Putamen (tissue), 1 donor: ENCODE data around the gene SCGB3A1.

Source experiments
- DNase-seq: peaks from one replicate; pipeline ENCODE4 v3.0.0-alpha.2; 2016; ENCODE audit warnings: low spot score

The SCGB3A1 gene

DNA sequence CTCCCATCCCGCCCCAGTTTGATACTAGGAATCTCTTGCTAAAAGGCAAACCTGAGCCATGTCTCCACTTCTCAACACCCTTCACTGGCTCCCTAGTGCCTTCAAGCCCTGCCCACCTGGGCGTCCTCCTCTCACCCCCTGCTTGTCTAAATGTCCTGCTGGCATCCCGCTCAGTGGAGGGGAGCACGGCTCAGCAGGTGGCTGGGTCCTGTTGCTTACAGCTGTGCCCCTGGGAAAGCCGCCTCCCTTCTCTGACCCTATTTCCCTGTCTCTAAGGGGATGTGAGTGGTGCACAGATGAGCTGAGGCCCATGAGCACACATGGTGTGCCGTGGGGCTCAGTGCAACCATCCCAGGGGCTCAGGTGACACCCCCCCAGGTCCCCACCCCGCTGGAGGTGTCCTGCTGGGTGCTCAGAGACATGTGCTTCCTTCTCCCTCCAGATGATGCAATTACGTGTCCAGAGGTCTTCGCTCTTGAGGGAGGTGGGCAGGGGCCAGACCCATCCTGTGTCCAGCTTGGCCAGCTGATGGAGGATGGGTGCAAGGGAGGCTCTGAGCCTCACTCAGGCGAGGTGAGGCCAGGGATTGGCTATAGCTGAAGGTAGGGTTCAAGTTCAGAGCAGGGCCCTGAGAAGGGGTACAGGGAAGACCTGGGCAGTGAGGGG, 34.0 kb upstream of the SCGB3A1 start:
- no peak for DNase-seq

DNA sequence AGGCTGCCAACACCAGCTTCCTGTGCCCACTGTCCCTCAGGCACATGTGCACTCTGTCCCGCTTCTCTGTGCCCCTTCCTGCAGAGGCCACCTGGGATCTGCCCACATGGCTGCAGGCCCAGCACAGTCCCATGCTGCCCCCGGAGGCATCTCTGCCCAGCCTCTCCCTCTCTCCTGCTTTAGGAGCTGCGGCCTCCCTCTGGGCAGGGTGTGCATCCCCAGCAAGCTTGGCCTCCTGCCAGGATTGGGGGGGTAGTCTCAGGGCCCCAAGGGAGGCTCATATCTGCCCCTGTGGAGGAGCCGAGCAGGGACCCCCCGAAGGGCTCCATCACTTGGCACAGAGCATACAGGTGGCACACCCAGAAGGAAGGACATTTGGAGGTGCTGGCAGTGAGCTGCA, 33.3 kb upstream of the SCGB3A1 start:
- no peak for DNase-seq

DNA sequence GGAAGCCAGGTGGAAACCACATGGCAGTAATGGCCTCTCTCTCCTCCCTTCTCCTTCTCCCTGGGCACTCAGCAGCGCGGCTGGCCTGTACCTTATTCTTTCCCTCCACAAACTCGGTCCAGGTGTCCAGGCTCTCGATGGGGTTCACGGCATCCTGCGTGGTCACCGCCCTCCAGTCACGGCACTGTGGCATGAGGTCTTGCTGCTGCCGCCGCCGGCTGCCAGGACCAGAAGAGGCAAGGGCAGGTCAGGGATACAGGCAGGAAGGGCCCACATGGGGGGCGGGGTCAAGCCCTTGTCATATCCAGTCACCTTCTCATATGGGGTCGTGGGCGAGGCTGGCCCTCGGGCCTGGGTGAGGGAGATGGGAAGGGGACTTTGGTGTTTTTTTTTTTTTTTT, 32.5 kb upstream of the SCGB3A1 start:
- DNase-seq, result no peak

DNA sequence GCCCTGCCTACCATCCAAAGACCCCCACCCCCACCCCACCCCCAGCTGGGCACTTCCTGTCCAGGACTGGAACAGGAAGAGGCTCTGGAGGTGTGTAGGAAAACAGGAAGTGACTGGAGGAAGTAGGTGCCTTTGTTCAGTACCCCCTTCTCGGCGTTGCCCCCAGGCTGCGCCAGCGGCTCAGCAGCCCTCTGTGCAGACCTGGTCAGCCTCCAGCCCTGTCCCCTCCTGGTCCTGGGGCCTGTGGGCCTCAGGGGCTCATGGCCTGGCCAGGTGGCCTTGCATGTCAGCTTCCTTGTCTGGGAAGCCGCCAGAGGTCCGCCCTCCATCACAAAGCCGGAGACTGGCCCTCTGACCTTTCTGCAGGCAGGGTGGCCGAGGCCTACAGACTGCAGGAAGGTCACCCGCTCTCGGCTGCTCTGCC, 32.1 kb upstream of the SCGB3A1 start:
- no peak for DNase-seq

DNA sequence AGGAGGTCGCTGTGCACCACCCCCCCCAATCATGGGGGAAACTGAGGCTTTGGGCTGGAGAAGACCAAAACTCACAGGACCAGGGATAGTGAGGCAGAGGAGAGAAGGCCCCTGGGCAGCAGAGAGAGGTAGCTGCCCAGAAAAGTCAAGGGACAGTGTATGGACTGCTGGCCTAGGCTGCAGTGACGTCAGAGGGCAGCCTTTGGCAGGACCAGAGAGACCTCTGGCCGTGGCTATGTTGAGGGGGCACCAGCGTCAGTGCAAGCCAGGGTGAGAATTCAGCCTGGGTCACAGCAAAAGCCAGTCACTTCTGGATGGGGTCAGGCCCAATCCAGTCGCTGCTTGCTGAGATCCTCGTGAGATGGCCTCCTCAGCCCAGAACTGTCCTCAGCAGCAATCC, 31.6 kb upstream of the SCGB3A1 start:
- no peak for DNase-seq

DNA sequence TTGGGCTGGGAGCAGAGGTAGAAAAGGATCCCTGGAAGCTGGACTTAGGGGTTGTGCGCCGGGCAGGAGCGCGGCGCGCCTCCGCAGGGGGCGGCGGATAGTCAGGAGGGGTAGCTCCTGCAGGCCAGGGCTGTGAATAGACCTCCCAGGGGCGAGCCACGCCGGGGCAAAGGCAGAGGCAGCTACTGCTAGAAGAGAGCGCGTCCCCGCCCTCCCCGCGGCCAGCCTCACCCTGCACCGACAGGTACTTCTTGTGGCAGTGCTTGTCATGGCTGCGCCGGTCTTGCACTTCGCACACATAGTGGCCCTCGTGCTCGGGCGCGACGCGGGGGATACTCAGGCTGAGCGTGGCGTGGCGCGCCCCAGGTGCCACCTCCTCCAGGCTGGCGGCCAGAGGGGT, 30.0 kb upstream of the SCGB3A1 start:
- DNase-seq, result no peak

DNA sequence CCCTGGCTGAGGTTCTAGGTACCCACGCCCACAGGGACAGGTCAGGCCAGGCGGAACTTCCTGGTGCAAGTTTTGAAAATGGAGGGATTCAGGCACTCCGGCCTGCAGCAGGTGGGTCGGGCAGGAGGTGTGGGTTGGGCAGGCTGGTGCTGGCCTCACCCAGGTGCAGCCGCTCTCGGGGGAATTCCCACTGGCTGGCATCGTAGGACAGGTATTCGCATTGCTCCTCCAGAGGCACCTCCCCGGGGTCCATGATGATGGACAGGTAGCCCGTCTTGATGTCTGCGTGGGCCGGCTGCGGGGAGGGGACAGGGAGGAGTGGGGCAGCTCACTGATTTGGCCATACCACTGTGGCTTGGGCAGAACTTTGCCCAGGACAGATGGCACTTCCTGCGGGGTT, 28.7 kb upstream of the SCGB3A1 start:
- no peak for DNase-seq

DNA sequence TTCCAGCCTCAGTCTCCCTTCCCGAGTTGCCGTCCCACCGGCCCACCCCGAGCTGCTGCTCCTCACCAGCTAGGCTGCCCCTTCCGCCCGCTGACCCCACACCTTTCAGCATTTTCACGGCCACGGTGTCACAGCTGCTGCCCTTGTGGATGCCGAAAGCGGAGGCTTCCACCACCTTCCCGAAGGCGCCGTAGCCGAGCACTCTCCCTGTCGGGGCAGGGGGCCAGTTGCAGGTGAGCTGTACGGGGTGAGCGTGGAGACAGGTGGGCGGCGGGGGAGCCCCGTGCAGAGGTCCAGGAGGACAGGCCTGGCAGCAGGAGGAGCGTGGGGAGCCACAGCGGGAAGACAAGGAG, 28.2 kb upstream of the SCGB3A1 start:
- no peak for DNase-seq

DNA sequence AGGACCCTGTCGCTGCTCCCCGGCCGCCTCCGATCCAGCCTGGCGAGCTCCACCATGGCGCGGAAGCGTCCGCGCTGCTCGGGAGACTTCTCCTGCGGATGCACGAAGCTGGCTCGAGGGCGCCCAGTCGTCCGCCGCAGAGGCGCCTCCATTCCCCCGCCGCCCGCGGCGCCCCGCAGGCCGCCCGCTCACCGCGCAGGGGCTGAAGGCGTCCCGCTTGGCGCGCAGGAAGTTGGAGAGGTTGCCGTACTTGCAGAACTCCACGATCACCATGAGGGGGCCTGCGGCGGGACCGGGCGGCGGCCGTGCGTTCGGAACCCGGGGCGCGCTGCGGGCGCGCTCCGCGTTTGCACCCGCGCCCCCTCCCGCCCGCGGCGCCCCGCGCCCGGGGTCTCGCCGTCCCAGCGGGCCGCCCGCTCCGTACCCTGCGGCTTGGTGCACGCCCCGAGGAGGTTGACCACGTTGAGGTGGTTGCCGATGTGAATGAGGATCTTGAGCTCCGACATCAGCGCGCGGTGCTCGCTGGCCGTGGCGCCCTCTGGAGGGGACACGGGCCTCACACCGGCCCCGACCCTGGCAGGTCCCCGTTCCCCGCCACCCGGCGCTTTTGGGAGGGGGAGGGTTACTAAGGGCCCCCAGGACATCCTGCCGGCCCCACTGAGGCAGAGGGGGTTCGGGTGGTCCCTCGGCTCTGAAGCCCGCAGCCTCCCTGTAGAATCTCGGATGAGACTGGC, 27.7 kb upstream of the SCGB3A1 start:
- DNase-seq, result peak; percentile 13

DNA sequence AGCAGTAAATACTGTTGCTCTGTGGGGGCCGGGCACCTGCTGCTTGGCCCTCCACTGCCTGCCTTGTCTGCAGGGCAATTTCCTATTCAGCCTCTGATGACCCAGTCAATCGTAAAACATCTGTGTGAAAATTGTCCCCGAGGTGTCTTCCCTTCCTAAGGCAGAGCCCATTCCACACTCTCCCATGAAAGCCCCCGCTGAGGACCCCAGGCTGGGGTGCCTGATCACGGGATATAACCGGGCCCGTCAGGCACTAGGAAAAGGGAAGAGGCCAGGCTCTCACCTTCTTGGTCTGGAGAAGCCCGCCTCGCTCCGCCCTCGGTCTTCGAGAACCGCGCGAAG, 27.2 kb upstream of the SCGB3A1 start:
- DNase-seq, result no peak

DNA sequence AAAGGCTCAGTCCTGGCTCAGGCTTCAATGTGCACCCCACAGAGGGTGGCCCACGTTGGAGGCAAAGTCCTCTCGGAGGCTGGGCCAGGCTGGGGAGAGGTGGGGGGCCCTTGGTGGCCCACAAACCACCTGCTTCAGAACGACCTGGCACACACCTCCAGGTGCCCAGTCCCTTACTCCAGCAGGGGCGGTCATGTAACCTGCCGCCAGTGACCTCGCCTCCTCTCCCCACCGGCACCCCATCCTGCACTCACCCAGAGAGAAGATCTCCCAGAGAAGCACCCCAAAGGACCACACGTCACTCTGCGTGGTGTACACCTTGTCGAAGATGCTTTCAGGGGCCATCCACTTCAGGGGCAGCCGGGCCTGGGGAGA, 22.5 kb upstream of the SCGB3A1 start:
- no peak for DNase-seq

DNA sequence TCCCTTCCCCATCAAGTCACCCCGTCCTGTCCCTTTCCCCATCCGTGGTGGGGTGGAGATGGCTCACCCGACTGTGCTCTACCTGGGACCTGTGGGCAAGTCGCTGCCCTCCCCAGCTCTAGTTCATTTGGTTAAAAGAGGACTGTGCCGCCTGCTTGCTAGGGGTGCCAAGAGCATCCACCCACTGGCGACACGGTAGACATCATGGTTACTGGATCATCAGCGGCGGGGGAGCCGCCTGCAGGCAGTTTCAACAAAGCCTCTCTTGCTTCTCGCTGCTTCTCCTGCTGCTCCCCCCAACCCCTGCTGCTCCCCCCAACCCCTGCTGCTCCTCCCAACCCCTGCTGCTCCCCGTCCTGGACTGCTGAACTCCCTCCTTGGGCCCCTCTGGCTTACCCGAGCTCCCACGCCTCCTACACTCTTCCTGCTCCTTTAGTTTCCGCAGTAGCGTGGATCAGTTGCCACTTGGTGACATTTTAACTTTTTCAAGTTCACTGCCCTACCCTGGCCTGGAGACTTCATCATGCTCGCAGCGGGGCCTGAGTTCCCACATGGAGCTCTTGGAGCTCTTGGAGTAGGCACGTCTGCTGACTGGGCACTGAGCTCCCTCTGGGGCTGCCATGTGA, 22.0 kb upstream of the SCGB3A1 start:
- DNase-seq, result no peak

DNA sequence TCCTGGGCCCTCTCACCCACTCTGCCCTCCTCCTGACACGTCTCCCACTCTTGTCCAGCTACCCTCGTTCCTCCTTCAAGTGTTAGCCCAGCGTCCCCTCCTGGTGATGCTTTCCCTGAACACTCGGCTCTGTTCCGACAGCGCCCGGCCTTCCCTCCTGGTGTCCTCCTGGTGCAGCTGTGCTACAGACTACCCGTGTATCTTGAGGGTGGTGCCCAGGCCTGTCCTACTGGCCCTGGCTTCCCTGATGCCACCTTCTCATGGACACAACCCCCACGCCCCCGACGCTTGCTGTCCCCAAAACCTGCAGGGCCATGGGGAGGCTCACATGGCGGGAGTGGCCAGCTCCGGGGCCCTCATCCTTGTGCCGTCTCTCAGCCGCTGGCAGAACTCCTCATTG, 21.4 kb upstream of the SCGB3A1 start:
- no peak for DNase-seq

DNA sequence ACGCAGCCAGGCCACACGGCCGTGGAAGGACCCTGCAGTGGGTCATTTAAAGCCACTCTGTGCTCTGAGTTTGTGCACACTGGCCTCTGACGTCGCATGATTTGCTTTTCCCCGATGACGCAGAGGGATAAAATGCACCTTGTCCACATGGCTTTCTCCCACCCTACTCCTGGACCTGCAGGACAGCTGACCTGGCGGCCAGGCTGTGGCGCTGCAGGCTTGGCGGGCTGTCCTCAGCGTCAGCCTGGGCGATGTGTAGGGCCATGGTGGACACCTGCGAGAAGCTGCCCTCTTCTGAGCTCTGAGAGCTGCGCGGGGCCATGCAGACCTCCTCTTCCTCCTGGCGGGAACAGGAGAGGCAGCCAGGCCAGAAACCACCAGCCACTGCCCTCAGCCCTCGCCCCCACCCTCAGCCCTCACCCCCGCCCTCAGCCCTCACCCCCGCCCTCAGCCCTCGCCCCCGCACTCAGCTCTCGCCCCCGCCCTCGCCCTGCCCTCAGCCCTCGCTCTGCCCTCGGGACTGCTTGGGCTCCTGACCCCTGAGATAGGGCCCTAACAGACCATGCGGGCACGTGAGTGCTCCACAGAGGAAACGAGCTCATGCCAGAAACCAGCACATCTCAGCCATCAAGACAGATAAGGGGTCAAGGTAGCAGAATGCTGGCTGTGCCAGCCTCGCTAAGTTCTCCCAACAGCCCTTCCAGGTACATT, 20.0 kb upstream of the SCGB3A1 start:
- no peak for DNase-seq

DNA sequence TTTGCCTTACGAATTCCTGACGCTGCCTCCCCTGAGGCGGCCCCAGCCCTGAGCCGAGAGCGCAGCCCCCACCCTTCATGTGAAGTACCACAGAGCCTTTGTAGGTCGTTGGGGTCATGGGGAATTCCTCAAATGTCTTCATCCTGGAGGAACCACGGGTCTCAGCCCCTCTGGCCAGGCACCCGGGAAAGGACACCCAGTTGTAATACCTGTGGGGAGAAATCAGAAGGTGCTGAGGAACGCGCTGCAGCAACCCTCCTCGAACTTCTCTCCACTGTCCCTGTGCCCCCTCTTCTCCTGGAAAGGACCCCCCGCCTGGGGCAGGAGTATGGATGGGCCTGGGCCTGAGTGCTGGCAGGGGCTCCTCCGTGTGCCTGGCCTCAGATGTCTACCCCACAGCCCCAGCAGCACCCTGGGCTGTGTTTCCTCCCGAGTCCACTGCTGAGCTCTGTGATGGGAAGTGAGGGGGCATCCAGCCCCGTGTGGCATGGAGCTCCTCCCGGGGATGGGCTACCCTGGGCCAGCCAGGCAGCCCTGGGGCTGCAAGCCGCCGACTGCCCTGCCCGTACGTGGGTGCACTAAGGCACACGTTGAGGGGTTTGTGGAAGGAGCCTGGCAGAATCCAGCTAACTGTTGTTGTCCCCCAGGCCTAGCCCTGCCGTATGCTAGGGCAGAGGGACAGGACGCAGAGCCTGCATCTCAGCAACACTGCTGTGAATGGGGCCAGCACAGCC, 18.7 kb upstream of the SCGB3A1 start:
- DNase-seq, result no peak

DNA sequence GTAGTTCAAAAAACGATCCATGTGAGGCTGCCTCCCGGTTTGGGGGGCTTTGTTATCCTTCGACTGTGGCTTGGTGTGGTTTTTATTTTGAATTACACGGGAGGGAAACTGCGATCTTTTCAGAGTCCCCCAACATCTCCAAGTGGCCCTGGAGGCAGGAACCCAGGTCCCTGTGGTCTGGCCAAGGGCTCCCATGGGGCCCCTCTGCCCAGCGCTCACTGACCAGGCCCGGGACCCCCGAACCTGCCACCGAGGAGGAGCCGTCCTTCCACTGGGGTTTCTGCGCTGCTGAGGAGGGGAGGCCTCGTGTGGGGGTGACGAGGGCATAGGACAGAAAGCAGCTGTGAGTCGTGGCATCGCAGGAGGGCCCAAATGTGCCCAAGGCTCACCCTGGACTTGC, 18.1 kb upstream of the SCGB3A1 start:
- DNase-seq, result no peak

DNA sequence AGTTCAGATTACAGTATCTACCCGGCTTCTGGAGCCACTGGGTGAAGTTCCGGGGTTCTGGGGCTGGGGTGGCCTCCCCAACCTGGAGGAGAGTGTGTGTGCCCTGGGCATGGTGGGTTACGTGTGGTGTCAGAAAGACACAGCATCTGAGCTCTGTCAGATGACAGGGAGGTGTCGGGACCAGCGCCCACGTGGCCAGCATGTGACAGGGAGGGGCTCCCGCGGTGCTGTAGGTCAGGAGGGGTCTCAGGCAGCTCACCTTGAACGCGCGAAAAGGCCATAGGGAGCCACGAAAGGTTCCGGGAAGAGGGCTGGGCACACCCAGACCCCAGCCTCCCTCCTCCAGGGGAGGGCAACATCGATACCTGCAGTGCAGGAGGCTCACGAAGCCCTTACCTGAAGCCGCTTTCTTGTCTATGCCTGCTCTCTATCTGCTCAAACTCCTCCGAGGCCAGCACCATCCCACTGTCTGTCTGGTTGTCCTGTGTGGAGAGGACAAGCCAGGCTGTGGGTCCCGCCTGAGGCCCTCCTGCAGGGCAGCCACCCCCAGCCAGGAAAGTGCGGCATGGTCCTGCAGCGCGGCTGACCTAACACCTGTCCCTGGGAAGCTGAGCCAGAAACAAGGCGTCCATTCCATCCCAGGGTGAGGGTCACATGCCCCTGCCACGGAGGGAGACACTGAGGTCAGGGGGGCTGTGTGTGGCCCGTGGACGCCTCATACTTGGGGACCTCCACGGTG, 17.4 kb upstream of the SCGB3A1 start:
- DNase-seq, result no peak

DNA sequence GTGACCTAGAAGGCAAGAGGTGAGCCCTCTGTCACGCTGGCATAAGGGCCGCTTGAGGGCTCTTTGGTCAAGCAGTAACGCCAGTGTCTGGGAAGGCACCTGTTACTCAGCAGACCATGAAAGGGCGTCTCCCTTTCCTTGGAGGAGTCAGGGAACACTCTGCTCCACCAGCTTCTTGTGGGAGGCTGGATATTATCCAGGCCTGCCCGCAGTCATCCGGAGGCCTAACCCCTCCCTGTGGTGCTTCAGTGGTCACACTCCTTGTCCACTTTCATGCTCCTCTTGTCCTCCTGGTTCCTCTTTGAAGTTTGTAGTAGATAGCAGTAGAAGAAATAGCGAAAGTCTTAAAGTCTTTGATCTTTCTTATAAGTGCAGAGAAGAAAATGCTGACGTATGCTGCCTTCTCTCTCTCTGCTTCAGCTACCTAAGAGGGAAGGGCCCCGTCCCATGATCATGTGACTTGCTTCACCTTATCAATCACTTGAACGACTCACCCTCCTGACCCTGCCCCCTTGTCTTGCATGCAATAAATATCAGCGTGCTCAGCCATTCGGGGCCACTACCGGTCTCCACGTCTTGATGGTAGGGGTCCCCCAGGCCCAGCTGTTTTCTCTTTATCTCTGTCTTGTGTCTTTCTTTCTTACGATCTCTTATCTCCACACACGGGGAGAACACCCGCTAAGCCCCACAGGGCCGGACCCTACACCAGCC, 16.7 kb upstream of the SCGB3A1 start:
- DNase-seq, result no peak

DNA sequence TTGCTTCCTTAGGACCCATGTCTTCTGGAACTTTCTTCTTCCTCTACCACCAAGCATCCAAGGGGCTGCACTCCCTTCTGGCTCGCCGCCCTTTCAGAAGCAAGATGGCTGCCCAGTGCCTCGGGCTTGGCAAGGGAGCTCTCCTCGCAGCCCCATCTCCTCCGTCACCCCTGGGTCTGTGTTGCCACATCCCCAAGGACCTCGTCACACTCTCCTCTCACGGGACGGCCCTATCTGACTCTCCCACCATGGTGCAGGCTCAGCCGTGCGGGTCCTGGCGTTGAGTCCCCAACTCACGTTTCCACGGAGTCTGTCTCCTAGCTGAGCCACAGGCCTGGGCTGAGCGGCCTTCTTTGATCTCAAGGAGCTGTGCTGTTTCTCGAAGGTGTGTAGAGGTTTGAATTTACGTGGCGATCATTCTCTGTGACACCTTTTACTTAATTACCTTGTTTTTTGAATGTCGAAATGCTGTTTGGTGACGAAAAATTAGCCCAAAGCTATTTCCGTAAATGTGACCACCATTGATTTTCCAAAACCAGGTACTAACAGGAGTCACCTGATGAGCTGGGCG, 15.0 kb upstream of the SCGB3A1 start:
- DNase-seq, result no peak

DNA sequence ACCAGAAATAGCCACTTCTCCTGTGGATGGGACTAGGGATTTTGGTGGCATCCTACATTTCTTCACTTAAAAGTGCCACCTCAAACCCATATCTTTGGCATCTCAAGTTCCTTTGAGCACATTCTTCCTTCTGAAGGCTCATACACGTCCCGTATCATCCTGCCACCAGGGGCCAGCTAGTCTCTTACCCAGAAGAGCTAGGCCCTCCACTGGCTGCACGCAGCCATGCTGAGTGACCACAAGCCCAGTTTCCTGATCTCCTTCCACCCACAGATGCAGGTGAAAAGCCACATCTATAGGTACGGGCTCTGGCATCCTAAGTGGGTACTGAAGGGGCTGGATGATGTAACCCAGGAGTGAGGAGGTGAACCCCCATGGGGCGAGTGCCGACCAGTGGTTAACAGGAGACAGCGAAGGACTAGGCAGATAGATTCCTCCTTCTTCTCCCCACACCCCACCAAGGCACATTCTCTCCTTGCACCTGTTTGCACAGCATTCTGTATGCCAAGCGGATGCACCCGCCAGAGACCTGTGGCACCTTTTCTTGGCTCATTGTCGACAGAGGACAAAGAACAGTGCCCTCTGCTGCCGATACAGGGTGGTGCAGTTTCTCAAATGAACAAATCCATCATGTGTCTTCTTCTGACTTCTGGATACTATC, 14.4 kb upstream of the SCGB3A1 start:
- DNase-seq, result peak; percentile 30
